Body of pancreas (tissue), 4 donors: ENCODE data around the gene TRIM52.

Experiments
- POLR2A ChIP-seq, 3 donors: fragments of 450-650 bp; IDR thresholded peaks; one replicate each; pipeline ENCODE4 v1.6.1; 2016; ENCODE audit warnings: antibody characterized with exemption in 3 of 3, mild to moderate bottlenecking in 2 of 3
- TF ChIP-seq, protein P1 (sequence below), 7 experiments: fragments of 450-650 bp in 4 of 7; fragments of 200-600 bp in 3 of 7; sonication (generic) in 3 of 7; IDR thresholded peaks; one replicate each; pipeline ENCODE4 v1.5.1; 2016 to 2019; ENCODE audit warnings: antibody characterized with exemption in 7 of 7

DNA sequence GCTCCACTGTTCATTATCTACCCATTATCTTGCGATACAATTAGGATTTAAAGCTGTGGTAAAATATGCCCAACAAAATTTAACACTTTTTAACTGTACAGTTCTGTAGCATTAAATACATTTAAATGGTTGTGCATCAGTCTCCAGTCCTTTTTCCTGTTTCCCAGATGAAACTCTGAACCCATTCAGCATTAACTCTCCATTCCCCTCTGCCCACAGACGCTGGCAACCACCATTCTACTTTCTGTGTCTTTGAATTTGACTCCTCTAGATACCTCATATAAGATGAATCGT lies 53.0 kb downstream of the TRIM52 start:
- TF ChIP-seq, protein P1, sequence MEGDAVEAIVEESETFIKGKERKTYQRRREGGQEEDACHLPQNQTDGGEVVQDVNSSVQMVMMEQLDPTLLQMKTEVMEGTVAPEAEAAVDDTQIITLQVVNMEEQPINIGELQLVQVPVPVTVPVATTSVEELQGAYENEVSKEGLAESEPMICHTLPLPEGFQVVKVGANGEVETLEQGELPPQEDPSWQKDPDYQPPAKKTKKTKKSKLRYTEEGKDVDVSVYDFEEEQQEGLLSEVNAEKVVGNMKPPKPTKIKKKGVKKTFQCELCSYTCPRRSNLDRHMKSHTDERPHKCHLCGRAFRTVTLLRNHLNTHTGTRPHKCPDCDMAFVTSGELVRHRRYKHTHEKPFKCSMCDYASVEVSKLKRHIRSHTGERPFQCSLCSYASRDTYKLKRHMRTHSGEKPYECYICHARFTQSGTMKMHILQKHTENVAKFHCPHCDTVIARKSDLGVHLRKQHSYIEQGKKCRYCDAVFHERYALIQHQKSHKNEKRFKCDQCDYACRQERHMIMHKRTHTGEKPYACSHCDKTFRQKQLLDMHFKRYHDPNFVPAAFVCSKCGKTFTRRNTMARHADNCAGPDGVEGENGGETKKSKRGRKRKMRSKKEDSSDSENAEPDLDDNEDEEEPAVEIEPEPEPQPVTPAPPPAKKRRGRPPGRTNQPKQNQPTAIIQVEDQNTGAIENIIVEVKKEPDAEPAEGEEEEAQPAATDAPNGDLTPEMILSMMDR (IDR thresholded peaks at IDR 0.05): no peak
- no peak for TF ChIP-seq POLR2A (IDR thresholded peaks at IDR 0.05)
